Right forelimb (tissue), 1 donor: ENCODE results near the gene BEST3.
A peak's percentile ranks its signal among the peaks of the same experiment; 100 is the strongest.

Experiments used
- DNase-seq: peaks from one replicate; pipeline ENCODE4 v3.0.0-alpha.2; 2018

Gene BEST3

DNA sequence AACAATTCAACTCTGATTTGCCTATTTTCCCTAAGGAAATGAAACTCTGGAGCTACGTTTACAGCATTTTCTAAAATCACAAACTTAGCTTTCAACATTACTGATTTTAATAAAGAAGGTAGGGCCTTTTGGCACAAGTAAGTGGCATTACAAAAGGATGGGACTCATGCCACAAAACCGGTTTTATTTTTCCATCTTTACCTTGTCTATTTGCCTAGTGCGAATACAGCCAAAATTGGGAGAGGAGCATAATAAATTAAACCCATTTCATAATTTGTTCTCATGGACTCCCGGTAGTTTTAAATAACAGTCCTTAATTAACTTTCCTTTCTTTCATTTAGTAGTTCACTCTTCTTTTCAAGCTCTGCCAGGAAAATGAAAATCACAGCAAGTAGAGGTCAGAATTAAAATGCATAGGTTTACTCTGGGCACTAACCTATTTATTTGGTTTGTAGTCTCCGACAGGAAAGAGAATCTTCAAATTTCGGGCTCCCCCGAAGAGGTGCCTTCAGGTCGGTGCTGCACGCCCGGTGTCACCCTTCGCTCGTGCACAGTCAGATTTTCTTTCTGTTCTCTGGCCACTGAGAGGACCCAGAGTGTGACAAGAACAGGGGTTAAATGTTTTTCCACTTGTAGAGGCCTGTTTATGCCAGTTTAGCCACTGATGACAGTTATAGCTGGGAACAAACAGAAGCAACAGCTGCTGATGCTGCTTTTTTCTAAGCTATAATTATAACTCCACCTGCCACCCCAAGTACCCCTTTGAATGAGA, at the start of gene BEST3:
TSS of gene BEST3 (minus strand) at position 535 of the 772 bp plus-strand sequence. CDS start 1,505 bp downstream, outside the sequence.
- no peak for DNase-seq

DNA sequence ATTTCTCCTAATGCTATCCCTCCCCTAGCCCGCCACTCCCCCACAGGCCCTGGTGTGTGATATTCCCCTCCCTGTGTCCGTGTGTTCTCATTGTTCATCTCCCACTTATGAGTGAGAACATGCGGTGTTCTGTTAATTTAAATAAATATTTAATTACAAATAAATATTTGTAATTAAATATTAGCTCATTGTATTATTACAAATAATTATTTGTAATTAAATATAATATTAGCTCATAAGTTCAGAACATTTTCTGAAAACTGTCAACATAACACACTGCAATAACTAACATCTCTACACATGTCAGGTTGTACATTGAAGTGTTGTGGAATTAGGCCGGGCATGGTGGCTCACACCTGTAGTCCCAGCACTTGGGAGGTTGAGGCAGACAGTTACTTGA, 45.0 kb upstream of the BEST3 start:
- no peak for DNase-seq

- DNase-seq = peak; percentile 54
Measured at GRCh38 chr12:69739287-69740191, 40.4 kb upstream of the BEST3 start.

- DNase-seq = peak; percentile 91
Measured at GRCh38 chr12:69738351-69739286, 39.5 kb upstream of the BEST3 start, which contains the start of gene RAB3IP. Gene RAB3IP (plus strand): TSS chr12:69738860. CDS start chr12:69755409, 16,549 bp downstream.

GRCh38 chr12:69733638-69734037, 34.5 kb upstream of the BEST3 start:
- DNase-seq = no peak

DNA sequence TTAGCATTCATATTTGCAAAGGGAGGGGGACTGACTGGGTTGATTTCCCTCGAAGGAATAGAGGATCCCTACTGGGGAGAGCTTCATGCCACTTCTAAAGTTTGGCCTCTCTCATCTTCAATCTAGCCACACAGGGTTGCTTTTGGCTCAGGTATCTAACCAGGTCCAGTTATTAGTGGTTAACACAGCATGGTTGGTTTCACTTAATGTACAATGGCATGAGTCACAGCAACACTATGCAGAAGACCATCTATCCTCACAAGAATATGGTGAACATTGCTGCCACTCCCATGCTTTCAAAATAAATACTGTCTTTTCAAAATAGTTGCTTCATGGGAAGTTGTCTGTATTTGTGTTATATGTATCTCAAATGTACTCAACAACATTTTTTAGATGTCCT, 33.0 kb upstream of the BEST3 start:
- DNase-seq = no peak

DNA sequence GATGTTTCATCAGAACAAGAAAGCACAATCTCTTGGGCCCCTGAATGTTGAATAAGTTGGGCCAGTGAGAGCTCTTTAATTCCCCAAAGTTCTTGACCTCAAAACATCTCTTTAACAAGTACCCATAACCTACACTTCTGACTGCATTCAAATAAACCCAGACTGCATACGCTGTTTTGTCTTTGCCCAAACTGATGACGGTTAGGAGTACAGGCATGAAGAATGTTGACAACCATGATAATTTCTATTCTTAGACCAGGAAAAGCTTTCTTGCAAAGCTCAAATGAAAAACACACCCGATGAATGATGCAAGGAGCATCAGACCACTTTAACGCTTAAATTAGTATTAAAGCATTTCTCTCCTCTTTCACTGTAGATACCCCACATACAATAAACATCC, 27.8 kb upstream of the BEST3 start:
- no peak for DNase-seq

- no peak for DNase-seq
Measured at GRCh38 chr12:69720750-69721149, 21.6 kb upstream of the BEST3 start.

GRCh38 chr12:69719336-69720316, 20.5 kb upstream of the BEST3 start:
- DNase-seq = no peak

DNA sequence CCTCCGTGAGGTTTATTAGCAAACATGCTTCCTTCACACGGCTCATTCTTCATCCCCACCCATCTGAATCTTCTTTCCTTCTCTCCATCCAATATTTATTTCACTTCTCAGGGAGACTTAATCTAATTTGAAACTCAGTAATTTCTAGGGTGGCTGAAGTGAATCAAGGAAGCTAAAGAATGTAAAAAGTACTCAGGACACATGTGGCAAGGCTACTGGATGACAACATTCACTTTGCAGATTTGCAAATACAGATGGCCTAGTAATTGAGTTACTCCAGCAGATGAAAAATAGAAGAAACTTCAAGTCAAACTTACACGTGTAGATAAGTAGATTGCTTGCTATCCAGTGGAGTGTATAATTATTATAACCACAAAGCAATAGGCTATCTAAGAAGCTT, 15.4 kb upstream of the BEST3 start:
- DNase-seq = no peak

- DNase-seq = no peak
Measured at GRCh38 chr12:69712826-69713225, 13.7 kb upstream of the BEST3 start.

DNA sequence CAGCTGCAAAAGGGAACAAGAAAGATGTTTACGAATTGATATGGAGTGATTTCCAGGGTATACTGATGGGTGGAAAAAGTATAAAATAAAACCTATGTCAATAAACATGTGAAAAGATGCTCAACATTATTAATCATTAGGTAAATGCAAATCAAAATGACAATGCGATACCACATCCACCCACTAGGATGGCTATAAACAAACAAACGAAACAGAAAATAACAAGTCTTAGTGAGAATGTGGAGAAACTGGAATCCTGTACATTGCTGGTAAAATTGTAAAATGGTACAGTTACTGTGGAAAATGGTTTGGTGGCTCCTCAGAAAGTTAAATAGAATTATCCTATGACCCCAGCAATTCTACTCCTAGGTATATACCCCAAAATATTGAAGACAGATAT, 9.5 kb upstream of the BEST3 start:
- DNase-seq = no peak

GRCh38 chr12:69704357-69704756, 5.3 kb upstream of the BEST3 start:
- no peak for DNase-seq

DNA sequence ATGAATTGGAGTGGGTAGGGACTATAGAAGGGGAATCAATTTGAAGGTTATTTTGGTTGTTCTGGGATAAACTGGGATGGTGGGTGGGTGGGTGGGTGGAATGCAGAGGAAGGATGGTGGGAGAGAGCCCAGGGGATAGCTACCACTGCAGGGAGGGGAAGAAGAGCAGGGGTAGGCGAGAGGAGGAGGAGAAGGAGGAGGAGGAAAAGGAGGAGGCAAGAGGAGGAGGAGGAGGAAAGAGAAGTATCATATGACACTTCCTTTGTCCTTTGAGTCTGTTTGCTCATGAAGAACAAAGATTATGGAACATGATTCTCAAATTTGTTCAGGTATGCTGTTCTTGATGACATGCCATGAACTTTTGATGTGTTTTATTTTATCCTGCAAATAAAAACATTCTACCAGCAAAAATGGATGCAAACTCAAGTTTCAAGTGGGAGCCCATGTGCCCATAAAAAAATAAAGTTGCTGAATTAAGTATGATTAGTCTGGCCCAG, 4.1 kb upstream of the BEST3 start:
- no peak for DNase-seq

DNA sequence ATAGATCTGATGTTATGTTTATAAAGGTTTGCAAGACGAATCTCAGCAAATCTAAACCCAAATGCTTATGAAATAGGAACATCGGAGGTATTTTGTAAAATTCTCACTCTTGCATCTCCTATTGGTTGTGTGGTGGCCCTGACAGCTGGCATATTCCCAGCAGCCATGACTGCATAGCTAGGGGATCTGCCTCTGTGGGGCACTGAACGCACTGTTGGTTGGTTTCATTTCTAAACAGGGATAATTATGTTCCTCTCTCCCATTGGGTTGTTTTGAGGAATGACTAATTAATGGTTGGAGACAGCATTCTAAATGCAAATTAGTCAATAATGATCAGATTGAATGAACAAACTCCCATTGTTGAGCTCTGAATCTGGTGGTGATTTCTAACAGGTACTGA, 2.7 kb upstream of the BEST3 start:
- DNase-seq = no peak

GRCh38 chr12:69698054-69698453, 1.0 kb downstream of the BEST3 start:
- no peak for DNase-seq

- DNase-seq = no peak
Measured at GRCh38 chr12:69694123-69694522, 5.0 kb downstream of the BEST3 start.

DNA sequence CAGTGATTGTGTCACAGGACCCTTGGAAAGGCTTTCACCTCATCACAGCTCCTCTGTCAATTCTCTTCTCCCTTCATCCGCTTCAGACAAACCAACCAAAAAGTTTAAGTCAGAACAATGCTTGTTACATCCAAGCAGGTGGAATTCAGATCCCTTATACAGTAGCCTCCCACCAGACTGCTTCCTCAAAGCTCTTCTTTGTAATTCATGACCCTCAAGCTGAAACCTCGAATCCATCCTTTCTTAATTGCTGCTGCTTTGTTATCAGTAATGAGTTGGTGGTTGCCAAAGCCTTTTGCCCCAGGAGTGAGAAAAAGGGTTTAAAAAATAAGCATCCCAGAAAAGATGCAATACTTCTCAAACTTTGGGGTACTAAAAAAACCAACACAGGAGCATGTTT, 9.5 kb downstream of the BEST3 start:
- DNase-seq = no peak

- DNase-seq = peak; percentile 55
Measured at GRCh38 chr12:69688471-69689427, 10.4 kb downstream of the BEST3 start.

DNA sequence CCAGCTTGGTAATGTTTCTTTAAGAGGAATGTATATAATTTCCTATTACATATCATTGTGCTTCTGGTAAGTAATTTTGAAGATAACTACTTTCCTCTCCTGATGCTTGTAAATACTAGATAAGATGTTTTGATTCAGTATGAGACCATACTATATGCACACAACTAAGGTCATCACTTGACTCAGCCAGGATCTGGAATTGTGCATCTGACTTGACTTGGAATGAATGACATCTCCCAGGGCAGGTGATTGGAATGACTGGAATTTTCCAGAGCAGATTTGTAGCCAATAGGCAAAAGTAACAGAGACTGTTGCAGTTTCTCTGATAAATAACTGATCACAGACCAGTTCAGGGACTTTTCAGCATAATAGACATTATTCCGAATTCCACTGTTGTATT, 11.1 kb downstream of the BEST3 start:
- DNase-seq = no peak
